Middle frontal gyrus (tissue), 1 donor: ENCODE data around the gene MAP2K4.

Experiments used
- DNase-seq: peaks from one replicate; pipeline ENCODE4 v3.0.0-alpha.2; 2015; ENCODE audit warnings: low spot score; ENCODE audit errors: extremely low spot score

The MAP2K4 gene

GRCh38 chr17:12088035-12088434, 67.4 kb downstream of the MAP2K4 start:
- no peak for DNase-seq

- DNase-seq, result no peak
Measured at GRCh38 chr17:12089809-12090384, 69.2 kb downstream of the MAP2K4 start.

- DNase-seq, result no peak
Measured at GRCh38 chr17:12094336-12094735, 73.7 kb downstream of the MAP2K4 start.

- DNase-seq, result no peak
Measured at GRCh38 chr17:12095522-12095921, 74.8 kb downstream of the MAP2K4 start.

- DNase-seq, result no peak
Measured at GRCh38 chr17:12097326-12097725, 76.6 kb downstream of the MAP2K4 start.

GRCh38 chr17:12098568-12098967, 77.9 kb downstream of the MAP2K4 start:
- no peak for DNase-seq

- no peak for DNase-seq
Measured at GRCh38 chr17:12099412-12099811, 78.7 kb downstream of the MAP2K4 start.

- no peak for DNase-seq
Measured at GRCh38 chr17:12104831-12105230, 84.2 kb downstream of the MAP2K4 start.

- DNase-seq, result no peak
Measured at GRCh38 chr17:12107905-12108304, 87.2 kb downstream of the MAP2K4 start.

- DNase-seq, result no peak
Measured at GRCh38 chr17:12110906-12111305, 90.2 kb downstream of the MAP2K4 start.

- no peak for DNase-seq
Measured at GRCh38 chr17:12113156-12113555, 92.5 kb downstream of the MAP2K4 start.

- DNase-seq, result no peak
Measured at GRCh38 chr17:12114686-12115418, 94.2 kb downstream of the MAP2K4 start.

GRCh38 chr17:12116143-12116542, 95.5 kb downstream of the MAP2K4 start:
- no peak for DNase-seq

- DNase-seq, result no peak
Measured at GRCh38 chr17:12118617-12119016, 97.9 kb downstream of the MAP2K4 start.

GRCh38 chr17:12122075-12122474, 101.4 kb downstream of the MAP2K4 start:
- no peak for DNase-seq

GRCh38 chr17:12127177-12127576, 106.5 kb downstream of the MAP2K4 start:
- DNase-seq, result no peak

- no peak for DNase-seq
Measured at GRCh38 chr17:12127667-12128066, 107.0 kb downstream of the MAP2K4 start.

- no peak for DNase-seq
Measured at GRCh38 chr17:12128946-12129345, 108.3 kb downstream of the MAP2K4 start.

- DNase-seq, result no peak
Measured at GRCh38 chr17:12133183-12133582, 112.5 kb downstream of the MAP2K4 start.

GRCh38 chr17:12134101-12134500, 113.4 kb downstream of the MAP2K4 start:
- no peak for DNase-seq

GRCh38 chr17:12134587-12134986, 113.9 kb downstream of the MAP2K4 start:
- DNase-seq, result no peak

- no peak for DNase-seq
Measured at GRCh38 chr17:12136243-12136642, 115.6 kb downstream of the MAP2K4 start.

- no peak for DNase-seq
Measured at GRCh38 chr17:12136646-12137045, 116.0 kb downstream of the MAP2K4 start.
